HAP-1 (cell line): ENCODE results near the gene TMEM238.

ENCODE experiments used
- DNase-seq, 2 experiments: peaks; one replicate each; pipeline ENCODE4 v3.0.0-alpha.2; 2016 to 2020; ENCODE audit warnings: low spot score in 2 of 2
- H3K27me3 ChIP-seq: fragments of 250-450 bp; sonication (Bioruptor Pico); 2 replicates; pipeline ENCODE4 v1.5.1; 2020; ENCODE audit warnings: low read depth, mild to moderate bottlenecking, moderate library complexity
- H3K36me3 ChIP-seq: fragments of 250-450 bp; sonication (Bioruptor Pico); replicated peaks from 2 replicates; pipeline ENCODE4 v1.5.1; 2020; ENCODE audit warnings: mild to moderate bottlenecking
- H3K4me1 ChIP-seq: fragments of 250-450 bp; sonication (Bioruptor Pico); 2 replicates; pipeline ENCODE4 v1.5.1; 2020; ENCODE audit warnings: mild to moderate bottlenecking
- H3K4me3 ChIP-seq: fragments of 250-450 bp; sonication (Bioruptor Pico); 2 replicates; pipeline ENCODE4 v1.5.1; 2020; ENCODE audit warnings: mild to moderate bottlenecking, moderate library complexity
- H3K9me3 ChIP-seq: fragments of 250-450 bp; sonication (Bioruptor Pico); 2 replicates; pipeline ENCODE4 v1.5.1; 2020; ENCODE audit warnings: mild to moderate bottlenecking, moderate library complexity
- in situ Hi-C: fragments of 300-500 bp; cut with MboI; formaldehyde crosslinking; loops from 3 replicates; pipeline ENCODE4 v1.14.3; 2020; ENCODE audit warnings: low sequenced_read_pairs, inconsistent platforms, mixed read lengths

TMEM238 gene

DNA sequence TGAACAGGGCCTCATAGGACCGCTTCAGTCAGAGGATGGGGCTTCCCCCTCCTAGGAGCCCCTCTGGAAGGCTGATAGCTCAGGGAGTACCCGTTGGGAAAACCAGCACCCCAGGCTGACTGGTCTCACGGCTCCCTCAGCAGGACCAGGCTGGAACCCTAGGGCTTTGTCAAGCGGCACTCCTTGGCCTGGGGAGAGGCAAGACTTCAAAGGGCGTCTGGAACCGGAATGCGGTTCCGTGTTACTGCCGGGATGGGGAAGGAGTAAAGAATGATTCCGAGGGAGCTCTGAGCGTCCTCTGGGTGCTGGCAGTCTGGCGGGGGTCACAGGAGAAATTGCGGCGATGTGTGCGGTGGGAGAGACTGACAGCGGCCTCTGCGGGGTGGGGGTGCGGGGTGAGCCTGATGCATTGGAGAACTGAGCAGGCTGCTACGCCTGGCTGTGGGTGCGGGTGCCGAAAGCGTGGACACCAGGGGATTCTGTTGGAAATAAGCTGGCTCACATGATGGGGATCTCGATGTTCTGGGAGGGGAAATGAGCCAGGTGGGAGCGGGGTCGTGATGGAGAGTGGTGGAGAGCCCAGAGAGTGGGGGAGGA, 31.4 kb downstream of the TMEM238 start:
- peaks cover 46% of the 10 kb centered on the region for H3K27me3 ChIP-seq

DNA sequence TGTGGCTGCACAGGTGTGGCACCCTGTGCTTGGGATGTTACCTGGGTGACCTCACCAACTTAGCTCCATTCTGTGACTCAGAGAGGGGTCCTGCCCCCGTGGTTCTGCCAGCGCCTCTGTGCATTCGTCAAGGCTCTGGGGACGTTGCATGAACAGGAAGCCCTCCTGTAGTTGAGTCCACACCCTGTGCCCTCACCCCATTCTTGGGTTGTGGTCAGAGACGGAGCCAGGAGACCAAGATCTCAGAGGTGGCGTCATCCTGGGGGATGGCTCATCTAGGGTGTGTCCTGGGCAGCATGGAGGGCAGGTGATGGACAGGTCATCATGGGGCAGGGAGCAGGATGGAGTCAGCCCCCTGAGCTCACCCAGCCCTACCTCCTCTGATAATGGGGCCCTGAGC, 32.1 kb downstream of the TMEM238 start:
- in situ Hi-C loops: no loop called here
- peaks cover 26% of the 10 kb centered on the region for H3K4me1 ChIP-seq
- H3K9me3 ChIP-seq: no peaks in the 10 kb centered on the region
- DNase-seq: no peak
- H3K36me3 ChIP-seq: peaks cover 10% of the 10 kb centered on the region
- no peak overlapping the region for H3K4me3 ChIP-seq
- H3K27me3 ChIP-seq: peaks cover 41% of the 10 kb centered on the region

More for the DNA sequence above, 31.4 kb downstream of the TMEM238 start:
- in situ Hi-C loops: no loop called here
- peaks cover 3% of the 10 kb centered on the region for H3K36me3 ChIP-seq
- no peak for DNase-seq
- no peaks in the 10 kb centered on the region for H3K9me3 ChIP-seq
- H3K4me1 ChIP-seq: peaks cover 25% of the 10 kb centered on the region
- H3K4me3 ChIP-seq: 0 out of 2 replicates have a peak overlapping the region, but pooled peaks have one; percentile 50

DNA sequence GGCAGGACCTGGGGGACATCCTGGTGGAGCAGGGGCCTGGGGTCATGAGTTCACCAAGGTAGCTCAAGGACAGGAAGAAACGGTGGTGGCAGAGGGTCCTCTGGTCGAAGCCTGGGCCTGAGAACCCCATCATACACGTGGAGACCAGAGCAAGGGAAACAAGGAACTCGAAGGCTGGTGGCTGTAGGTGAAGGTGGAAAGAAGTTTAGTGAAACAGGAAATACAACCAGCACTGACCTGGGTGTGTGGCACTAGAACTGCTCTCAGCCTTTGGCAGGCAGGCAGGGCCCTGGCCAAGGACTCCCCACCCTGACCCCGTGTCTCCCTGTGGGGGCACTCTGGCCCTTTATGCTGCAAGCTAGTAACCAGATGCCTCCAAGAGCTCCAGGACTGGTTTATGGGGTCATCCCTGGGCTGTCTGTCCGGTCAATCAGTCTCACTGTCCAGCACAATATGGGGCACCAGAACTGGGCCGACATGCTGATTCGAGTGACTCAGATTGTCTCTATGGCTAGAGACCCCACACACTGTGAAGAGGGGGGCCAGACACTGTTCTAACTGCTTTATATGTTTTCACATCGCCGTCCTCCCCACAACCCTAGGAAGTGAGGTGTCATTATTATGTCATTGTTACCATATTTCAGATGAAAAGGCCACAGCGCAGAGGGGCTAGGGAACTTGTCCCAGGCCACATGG, 33.3 kb downstream of the TMEM238 start:
- no peak for DNase-seq
- Histone ChIP-seq H3K36me3 (peaks cover 20% of the 10 kb centered on the region), H3K9me3 (no peaks in the 10 kb centered on the region), H3K4me3 (no peak overlapping the region), H3K27me3 (peaks cover 31% of the 10 kb centered on the region), H3K4me1 (peaks cover 26% of the 10 kb centered on the region)
- in situ Hi-C loops: no loop called here

GRCh38 chr19:55348317-55349034, 35.6 kb downstream of the TMEM238 start:
- Histone ChIP-seq H3K4me1 (peaks cover 24% of the 10 kb centered on the region), H3K36me3 (peaks cover 35% of the 10 kb centered on the region), H3K4me3 (no peak overlapping the region), H3K27me3 (peaks cover 16% of the 10 kb centered on the region), H3K9me3 (no peaks in the 10 kb centered on the region)
- peak; percentile 39 to 88 for DNase-seq
- in situ Hi-C loops: no loop called here

- Histone ChIP-seq H3K4me3 (no peak overlapping the region), H3K4me1 (peaks cover 20% of the 10 kb centered on the region), H3K27me3 (peaks cover 6% of the 10 kb centered on the region), H3K36me3 (peaks cover 43% of the 10 kb centered on the region), H3K9me3 (no peaks in the 10 kb centered on the region)
- in situ Hi-C loops: no loop called here
- no peak for DNase-seq
Measured at GRCh38 chr19:55347442-55348009, 36.6 kb downstream of the TMEM238 start.

DNA sequence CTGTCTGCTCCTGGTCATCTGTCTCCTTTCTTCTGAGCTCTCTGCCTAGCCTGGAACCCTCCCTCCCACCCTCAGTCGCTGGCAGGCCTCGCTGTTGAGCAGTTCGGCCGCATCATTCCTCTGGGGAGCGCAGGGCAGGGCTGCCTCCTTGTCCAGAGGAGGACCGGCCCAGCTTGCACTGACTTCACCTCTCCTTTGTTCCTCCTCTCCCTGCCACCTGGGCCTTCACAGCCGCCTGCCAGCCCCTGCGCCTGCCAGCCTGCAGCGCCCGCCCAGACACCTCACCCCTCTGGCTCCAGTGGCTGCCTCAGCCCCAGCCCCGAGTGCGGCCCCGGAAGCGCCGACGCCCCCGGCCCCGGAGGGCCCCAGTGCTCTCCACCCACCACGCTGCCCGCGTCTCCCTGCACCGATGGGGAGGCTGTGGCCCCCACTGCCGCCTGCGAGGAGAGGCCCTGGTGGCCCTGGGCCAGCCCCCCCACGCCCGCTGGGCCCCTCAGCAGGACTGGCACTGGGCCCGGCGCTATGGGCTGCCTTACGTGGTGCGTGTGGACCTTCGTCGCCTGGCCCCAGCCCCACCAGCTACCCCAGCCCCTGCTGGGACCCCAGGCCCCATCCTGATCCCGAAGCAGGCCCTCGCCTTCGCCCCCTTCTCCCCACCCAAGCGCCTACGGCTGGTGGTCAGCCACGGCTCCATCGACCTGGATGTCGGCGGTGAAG, 37.2 kb downstream of the TMEM238 start:
- no peaks in the 10 kb centered on the region for H3K9me3 ChIP-seq
- no peak overlapping the region for H3K4me3 ChIP-seq
- peaks cover 49% of the 10 kb centered on the region for H3K36me3 ChIP-seq
- no peaks in the 10 kb centered on the region; the same call in 1 of the 2 replicates for H3K27me3 ChIP-seq
- H3K4me1 ChIP-seq: peaks cover 20% of the 10 kb centered on the region
- DNase-seq: no peak
- in situ Hi-C loops: no loop called here

- H3K27me3 ChIP-seq: no peaks in the 10 kb centered on the region
- DNase-seq: peak in 1 of 2 experiments; percentile 66
- peaks cover 26% of the 10 kb centered on the region for H3K4me1 ChIP-seq
- H3K9me3 ChIP-seq: no peaks in the 10 kb centered on the region
- no peak overlapping the region for H3K4me3 ChIP-seq
- in situ Hi-C loops: no loop called here
- H3K36me3 ChIP-seq: peaks cover 54% of the 10 kb centered on the region
Measured at GRCh38 chr19:55345818-55346724, 38.0 kb downstream of the TMEM238 start.

GRCh38 chr19:55345101-55345817, 38.8 kb downstream of the TMEM238 start:
- H3K9me3 ChIP-seq: no peaks in the 10 kb centered on the region
- no peaks in the 10 kb centered on the region for H3K27me3 ChIP-seq
- peaks cover 54% of the 10 kb centered on the region for H3K36me3 ChIP-seq
- peaks cover 26% of the 10 kb centered on the region for H3K4me1 ChIP-seq
- no peak overlapping the region for H3K4me3 ChIP-seq
- in situ Hi-C loops: no loop called here
- DNase-seq: no peak

DNA sequence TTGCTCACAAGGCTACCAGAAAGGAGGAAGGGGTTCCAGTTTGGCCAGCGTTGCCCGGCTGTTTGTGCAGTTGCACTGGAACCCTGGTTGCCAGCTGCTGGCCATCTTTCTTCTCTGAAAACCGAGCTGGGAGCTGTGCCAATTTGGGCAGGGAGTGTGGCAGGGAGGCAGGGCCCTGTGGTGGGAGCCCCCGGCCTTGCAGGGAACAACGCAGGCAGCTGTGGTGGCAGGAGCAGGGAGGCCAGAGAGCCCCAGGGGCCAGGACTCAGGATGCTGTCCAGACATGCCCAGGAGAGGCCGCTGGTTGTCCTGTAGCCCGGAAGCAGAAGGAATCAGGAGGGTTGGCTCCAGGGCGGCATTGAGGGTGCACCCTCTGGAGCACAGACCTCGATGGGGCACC, 39.6 kb downstream of the TMEM238 start:
- Histone ChIP-seq H3K4me3 (no peak overlapping the region), H3K27me3 (no peaks in the 10 kb centered on the region), H3K9me3 (no peaks in the 10 kb centered on the region), H3K36me3 (peaks cover 54% of the 10 kb centered on the region), H3K4me1 (peaks cover 21% of the 10 kb centered on the region)
- DNase-seq: no peak
- in situ Hi-C loops: no loop called here

DNA sequence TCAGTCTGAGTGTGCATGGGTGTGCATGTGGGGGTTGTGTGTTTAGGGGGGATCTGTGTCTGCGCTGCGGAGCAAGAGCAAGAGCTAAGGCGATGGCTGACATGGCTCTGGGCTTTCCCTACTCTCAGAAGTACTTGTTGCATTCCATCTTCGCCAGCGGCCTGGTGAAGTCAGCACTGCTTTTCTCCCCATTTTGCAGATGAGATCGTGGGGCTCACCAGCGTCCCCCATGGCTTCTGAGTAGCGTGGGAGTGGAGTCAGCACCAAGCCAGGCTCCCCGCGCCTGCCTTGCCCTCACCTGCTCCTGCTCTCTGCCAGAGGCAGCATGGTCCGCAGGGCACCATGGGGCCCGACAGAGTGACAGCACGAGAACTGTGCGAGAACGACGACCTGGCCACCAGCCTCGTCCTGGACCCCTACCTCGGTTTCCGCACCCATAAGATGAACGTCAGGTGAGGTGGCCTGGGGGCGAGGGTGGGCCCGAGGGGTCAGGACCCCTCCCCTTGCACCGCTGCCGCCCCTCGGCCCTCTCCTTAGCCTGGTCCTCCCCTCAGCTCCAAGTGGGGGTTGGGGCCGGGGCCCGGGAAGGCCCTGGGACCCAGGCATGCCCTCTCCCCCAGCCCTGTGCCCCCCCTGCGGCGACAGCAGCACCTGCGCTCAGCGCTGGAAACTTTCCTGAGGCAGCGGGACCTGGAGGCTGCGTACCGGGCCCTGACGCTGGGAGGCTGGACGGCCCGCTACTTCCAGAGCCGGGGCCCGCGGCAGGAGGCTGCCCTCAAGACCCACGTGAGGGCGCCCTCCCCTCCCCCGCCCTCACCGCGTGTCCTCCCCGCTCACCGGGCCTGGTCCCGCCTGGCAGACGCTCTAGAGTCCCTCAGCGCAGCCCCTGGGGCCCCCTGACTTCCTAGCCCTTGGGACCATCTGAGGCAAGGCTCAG, 42.2 kb downstream of the TMEM238 start:
- Histone ChIP-seq H3K27me3 (no peaks in the 10 kb centered on the region), H3K36me3 (peaks cover 43% of the 10 kb centered on the region), H3K9me3 (no peaks in the 10 kb centered on the region), H3K4me3 (peak overlapping the region; percentile 77), H3K4me1 (peaks cover 12% of the 10 kb centered on the region)
- DNase-seq: no peak
- in situ Hi-C loops: no loop called here

GRCh38 chr19:55341171-55341588, 42.9 kb downstream of the TMEM238 start:
- Histone ChIP-seq H3K27me3 (no peaks in the 10 kb centered on the region), H3K4me1 (peaks cover 12% of the 10 kb centered on the region), H3K36me3 (peaks cover 39% of the 10 kb centered on the region), H3K9me3 (no peaks in the 10 kb centered on the region), H3K4me3 (peak overlapping the region; percentile 77)
- in situ Hi-C loops: no loop called here
- DNase-seq: peak; percentile 82 to 94
